CD4-positive, alpha-beta T cell treated with Interleukin-1 beta for 1 hour (primary cell): ENCODE results near the gene ZNF700.
"Not testable (repeated sequence)": the region's sequence is repeated elsewhere in the genome, so short reads cannot be mapped to it uniquely, and the experiment has no call there.

ENCODE experiments used
- DNase-seq, 2 donors: peaks; one replicate each; pipeline ENCODE4 v3.0.0-alpha.2; 2020 to 2022

The ZNF700 gene

DNA sequence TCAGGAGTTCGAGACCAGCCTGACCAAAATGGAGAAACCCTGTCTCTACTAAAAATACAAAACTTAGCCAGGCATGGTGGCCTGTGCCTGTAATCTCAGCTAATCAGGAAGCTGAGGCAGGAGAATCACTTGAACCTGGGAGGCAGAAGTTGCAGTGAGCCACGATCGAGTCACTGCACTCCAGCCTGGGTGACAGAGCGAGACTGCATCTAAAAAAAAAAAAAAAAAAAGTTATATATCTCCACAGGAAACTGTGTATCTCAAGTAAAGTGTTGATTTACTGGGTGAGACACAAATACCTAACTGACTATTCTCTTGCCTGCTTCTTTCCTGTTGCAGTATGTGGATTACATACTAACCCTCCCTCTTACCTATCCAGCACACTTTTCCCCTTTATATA is 67.0 kb downstream of the ZNF700 start:
- not testable (repeated sequence) for DNase-seq

DNA sequence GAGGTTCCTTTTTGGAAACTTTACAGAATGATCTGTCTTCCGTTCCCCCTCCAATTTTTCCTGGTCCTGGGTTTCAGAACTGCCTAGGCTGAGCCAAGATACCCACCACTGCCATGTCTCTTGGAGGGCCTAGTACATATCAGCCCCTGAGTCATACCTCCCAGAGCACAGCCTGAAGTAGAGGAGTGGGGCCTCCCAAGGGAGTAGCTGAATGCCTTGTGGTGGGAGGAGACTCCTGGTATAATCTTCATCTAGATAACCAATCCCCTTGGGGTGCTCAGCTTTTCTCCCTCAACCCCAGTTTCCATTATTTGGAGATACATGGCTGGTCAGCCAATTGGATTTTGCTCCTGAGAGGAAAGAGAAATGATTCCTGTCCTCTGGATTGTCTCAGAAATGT is 70.3 kb downstream of the ZNF700 start:
- DNase-seq, result no peak
